Erythroblast (primary cell): ENCODE measurements around the gene ADGRD2.

Experiments
- GATA1 ChIP-seq: IDR thresholded peaks from 2 replicates; pipeline ENCODE4 v1.6.1; 2011; ENCODE audit warnings: low read depth, mild to moderate bottlenecking, control low read depth, low read length, moderate library complexity
- POLR2A ChIP-seq: IDR thresholded peaks from 2 replicates; pipeline ENCODE4 v1.6.1; 2011; ENCODE audit warnings: mild to moderate bottlenecking, low read length

GRCh38 chr9:124521142-124521541 lies 70.9 kb downstream of the ADGRD2 start:
- TF ChIP-seq POLR2A = no peak
- TF ChIP-seq GATA1 = no peak
